Measurements from ENCODE around the gene MAN1B1. TPM values are rescaled to one million over a fixed set of nuclear protein-coding genes. Genes with fewer than 3 reads are reported as not detected.

Gene MAN1B1
- total and polyA plus RNA-seq, 4 experiments from 2014 or later: 35.4 to 71.0 (median 50.4) TPM

GRCh38 chr9:137041124-137041523 lies 45.7 kb upstream of the MAN1B1 start:
- H3K4me1 ChIP-seq (ENCODE audit: insufficient read depth, low read length): peaks cover 25% of the 10 kb centered on the region
- no peaks in the 10 kb centered on the region for H3K36me3 ChIP-seq (ENCODE audit: insufficient read depth, low read length)
- DNase-seq: no peak
- H3K9me3 Mint-ChIP-seq: no peaks in the 10 kb centered on the region
- intact Hi-C loops (cut with micrococcal nuclease): no loop called here
- H3K9me3 ChIP-seq (ENCODE audit: control insufficient read depth in 1 of 2, low read length in 2 of 2): no peaks in the 10 kb centered on the region
- peaks cover 2 to 3% of the 10 kb centered on the region in 2 donors for H3K27me3 Mint-ChIP-seq
- no peak overlapping the region for H3K27ac Mint-ChIP-seq
- ChIA-PET CTCF (ENCODE audit: partially characterized antibody) (no interaction called here), POLR2A (ENCODE audit: partially characterized antibody) (no interaction called here)
- H3K27ac ChIP-seq (ENCODE audit: low read depth, low read length): no peak overlapping the region
- H3K4me3 Mint-ChIP-seq: no peak overlapping the region
- no peaks in the 10 kb centered on the region for H3K27me3 ChIP-seq (ENCODE audit: insufficient read depth, low read length)
- H3K36me3 Mint-ChIP-seq: no peaks in the 10 kb centered on the region
- H3K4me3 ChIP-seq (ENCODE audit: low read length in 2 of 2): no peak overlapping the region
- peaks cover 3 to 9% (median 7%) of the 10 kb centered on the region in 4 donors for H3K4me1 Mint-ChIP-seq

- Histone ChIP-seq H3K27ac (ENCODE audit: low read depth, low read length) (no peak overlapping the region), H3K9me3 (ENCODE audit: control insufficient read depth in 1 of 2, low read length in 2 of 2) (no peaks in the 10 kb centered on the region), H3K4me1 (ENCODE audit: insufficient read depth, low read length) (peaks cover 33% of the 10 kb centered on the region), H3K4me3 (ENCODE audit: low read length in 2 of 2) (no peak overlapping the region), H3K27me3 (ENCODE audit: insufficient read depth, low read length) (peaks cover 15% of the 10 kb centered on the region), H3K36me3 (ENCODE audit: insufficient read depth, low read length) (no peaks in the 10 kb centered on the region)
- no peak overlapping the region for H3K4me3 Mint-ChIP-seq
- H3K27ac Mint-ChIP-seq: no peak overlapping the region
- no peaks in the 10 kb centered on the region for H3K9me3 Mint-ChIP-seq
- CTCF ChIA-PET (ENCODE audit: partially characterized antibody): interaction anchor here (1.3 to 2.5 kb wide), 3 partner anchors 8 to 17 kb away, joined by 5 to 17 read pairs (median 6); no protein-coding TSS in a partner anchor
- POLR2A ChIA-PET (ENCODE audit: partially characterized antibody): interaction anchor here (2.1 kb wide), 1 partner anchor 8 kb away, joined by 9 read pairs; no protein-coding TSS in a partner anchor
- H3K27me3 Mint-ChIP-seq: peaks cover 6 to 11% of the 10 kb centered on the region in 2 donors
- intact Hi-C loops (cut with micrococcal nuclease): no loop called here
- no peaks in the 10 kb centered on the region for H3K36me3 Mint-ChIP-seq
- no peak for DNase-seq
- H3K4me1 Mint-ChIP-seq: peaks cover 3 to 16% (median 7%) of the 10 kb centered on the region in 4 donors
Observed at GRCh38 chr9:137042751-137043727, 43.7 kb upstream of the MAN1B1 start.

- peaks cover 3 to 16% (median 7%) of the 10 kb centered on the region in 4 donors for H3K4me1 Mint-ChIP-seq
- intact Hi-C loops (cut with micrococcal nuclease): no loop called here
- Histone ChIP-seq H3K4me3 (ENCODE audit: low read length in 2 of 2) (peak overlapping the region in 1 of 2 donors; percentile 32), H3K27me3 (ENCODE audit: insufficient read depth, low read length) (peaks cover 16% of the 10 kb centered on the region), H3K9me3 (ENCODE audit: control insufficient read depth in 1 of 2, low read length in 2 of 2) (no peaks in the 10 kb centered on the region), H3K4me1 (ENCODE audit: insufficient read depth, low read length) (peaks cover 33% of the 10 kb centered on the region), H3K27ac (ENCODE audit: low read depth, low read length) (no peak overlapping the region), H3K36me3 (ENCODE audit: insufficient read depth, low read length) (no peaks in the 10 kb centered on the region)
- POLR2A ChIA-PET (ENCODE audit: partially characterized antibody): interaction anchor here (0.9 to 2.1 kb wide), 3 partner anchors 9 to 51 kb away, joined by 3 to 9 read pairs (median 5); partner anchors contain the start of gene MAN1B1
- H3K27ac Mint-ChIP-seq: no peak overlapping the region
- CTCF ChIA-PET (ENCODE audit: partially characterized antibody): interaction anchor here (0.9 to 2.5 kb wide), 7 partner anchors 9 to 257 kb away, joined by 3 to 17 read pairs (median 5); partner anchors contain the start of gene MAN1B1
- no peaks in the 10 kb centered on the region for H3K9me3 Mint-ChIP-seq
- H3K36me3 Mint-ChIP-seq: no peaks in the 10 kb centered on the region
- DNase-seq: no peak
- H3K27me3 Mint-ChIP-seq: peaks cover 7 to 12% of the 10 kb centered on the region in 2 donors
- peak overlapping the region in 6 of 8 donors; percentile 33 to 86 (median 74) for H3K4me3 Mint-ChIP-seq
Observed at GRCh38 chr9:137044037-137044436, 42.7 kb upstream of the MAN1B1 start.

- H3K4me1 Mint-ChIP-seq: peaks cover 3 to 18% (median 8%) of the 10 kb centered on the region in 4 donors
- no peak for DNase-seq
- peaks cover 36% of the 10 kb centered on the region for H3K4me1 ChIP-seq (ENCODE audit: insufficient read depth, low read length)
- H3K27ac ChIP-seq (ENCODE audit: low read depth, low read length): no peak overlapping the region
- peak overlapping the region in 1 of 2 donors; percentile 51 for H3K4me3 ChIP-seq (ENCODE audit: low read length in 2 of 2)
- ChIA-PET POLR2A (ENCODE audit: partially characterized antibody) (interaction anchor here (0.9 to 2.1 kb wide), 4 partner anchors 9 to 52 kb away, joined by 3 to 9 read pairs (median 4); partner anchors contain the start of genes ABCA2 and MAN1B1), CTCF (ENCODE audit: partially characterized antibody) (interaction anchor here (0.9 to 2.5 kb wide), 7 partner anchors 10 to 258 kb away, joined by 3 to 17 read pairs (median 5); partner anchors contain the start of gene MAN1B1)
- peaks cover 23% of the 10 kb centered on the region for H3K27me3 ChIP-seq (ENCODE audit: insufficient read depth, low read length)
- no peaks in the 10 kb centered on the region for H3K36me3 Mint-ChIP-seq
- no peaks in the 10 kb centered on the region for H3K36me3 ChIP-seq (ENCODE audit: insufficient read depth, low read length)
- peak overlapping the region in 3 of 7 donors; percentile 44 to 84 (median 53) for H3K27ac Mint-ChIP-seq
- H3K9me3 Mint-ChIP-seq: no peaks in the 10 kb centered on the region
- H3K27me3 Mint-ChIP-seq: peaks cover 10 to 14% of the 10 kb centered on the region in 2 donors
- intact Hi-C loops (cut with micrococcal nuclease): no loop called here
- H3K4me3 Mint-ChIP-seq: peak overlapping the region; percentile 63 to 88 (median 82)
- no peaks in the 10 kb centered on the region for H3K9me3 ChIP-seq (ENCODE audit: control insufficient read depth in 1 of 2, low read length in 2 of 2)
Observed at GRCh38 chr9:137044502-137045177, 42.1 kb upstream of the MAN1B1 start.

- no peaks in the 10 kb centered on the region for H3K9me3 ChIP-seq (ENCODE audit: control insufficient read depth in 1 of 2, low read length in 2 of 2)
- intact Hi-C loops (cut with micrococcal nuclease): loop anchor here (1.0 kb wide), 2 partner anchors 22 to 182 kb away; partner anchors contain the start of gene RNF224
- peaks cover 37% of the 10 kb centered on the region for H3K4me1 ChIP-seq (ENCODE audit: insufficient read depth, low read length)
- H3K27ac ChIP-seq (ENCODE audit: low read depth, low read length): no peak overlapping the region
- H3K27me3 ChIP-seq (ENCODE audit: insufficient read depth, low read length): peaks cover 31% of the 10 kb centered on the region
- Mint-ChIP-seq H3K9me3 (peaks cover 0 to 4% (median 0%) of the 10 kb centered on the region in 8 donors), H3K4me3 (peak overlapping the region; percentile 63 to 88 (median 82)), H3K27ac (peak overlapping the region in 1 of 7 donors; percentile 44), H3K4me1 (peaks cover 3 to 22% (median 9%) of the 10 kb centered on the region in 4 donors), H3K27me3 (peaks cover 13 to 18% of the 10 kb centered on the region in 2 donors), H3K36me3 (no peaks in the 10 kb centered on the region)
- POLR2A ChIA-PET (ENCODE audit: partially characterized antibody): interaction anchor here (1.2 to 2.1 kb wide), 3 partner anchors 10 to 52 kb away, joined by 3 to 9 read pairs (median 5); partner anchors contain the start of gene ABCA2
- H3K36me3 ChIP-seq (ENCODE audit: insufficient read depth, low read length): no peaks in the 10 kb centered on the region
- H3K4me3 ChIP-seq (ENCODE audit: low read length in 2 of 2): peak overlapping the region in 1 of 2 donors; percentile 72
- CTCF ChIA-PET (ENCODE audit: partially characterized antibody): interaction anchor here (1.0 to 2.7 kb wide), 9 partner anchors 10 to 252 kb away, joined by 3 to 58 read pairs (median 6); partner anchors contain the start of gene FUT7
- DNase-seq: no peak
Observed at GRCh38 chr9:137045294-137046087, 41.3 kb upstream of the MAN1B1 start.
